Natural killer cell (primary cell): Measurements from ENCODE around the gene PIK3CA. TPM values are rescaled to one million over a fixed set of nuclear protein-coding genes. Genes with fewer than 3 reads are reported as not detected.
"Not testable (repeated sequence)": the region's sequence is repeated elsewhere in the genome, so short reads cannot be mapped to it uniquely, and the experiment has no call there.

ENCODE experiments used
- ATAC-seq, 3 donors: fragments of 150-1000 bp in 2 of 3; fragments of 200-7000 bp in 1 of 3; cut with Tn5 transposase; 1 replicate in 1 of 3; 2 replicates in 2 of 3; pipeline ENCODE4 v1.10.0; 2021; ENCODE audit warnings: mild to moderate bottlenecking in 2 of 3, moderate library complexity in 2 of 3
- DNase-seq, 2 donors: peaks; one replicate each; pipeline versions ENCODE4 v3.0.0 to v3.0.0-alpha.2; 2013 to 2021; ENCODE audit warnings: mixed read lengths in 1 of 2
- H3K27ac ChIP-seq: one replicate; pipeline ENCODE4 v1.5.1; 2013; ENCODE audit warnings: mild to moderate bottlenecking, low read length
- H3K27me3 ChIP-seq: one replicate; pipeline ENCODE4 v1.6.1; 2013; ENCODE audit warnings: low read length; ENCODE audit not compliant: control insufficient read depth, insufficient read depth
- H3K36me3 ChIP-seq: one replicate; pipeline ENCODE4 v1.6.1; 2013; ENCODE audit warnings: low read length; ENCODE audit not compliant: control insufficient read depth, insufficient read depth
- H3K4me1 ChIP-seq: one replicate; pipeline ENCODE4 v1.6.1; 2013; ENCODE audit warnings: low read length; ENCODE audit not compliant: control insufficient read depth, insufficient read depth
- H3K4me3 ChIP-seq: one replicate; pipeline ENCODE4 v1.5.1; 2013; ENCODE audit warnings: low read length
- H3K9me3 ChIP-seq: one replicate; pipeline ENCODE4 v1.6.1; 2013; ENCODE audit warnings: low read length; ENCODE audit not compliant: control insufficient read depth, insufficient read depth
- H3K27ac Mint-ChIP-seq, 2 donors: one replicate each; pipeline ENCODE4 v1.8.0; 2022; ENCODE audit warnings: mild to moderate bottlenecking in 2 of 2, mixed read lengths in 2 of 2, moderate library complexity in 1 of 2
- H3K27me3 Mint-ChIP-seq, 2 donors: one replicate each; pipeline ENCODE4 v1.8.0; 2022; ENCODE audit warnings: low read depth in 2 of 2, mixed read lengths in 2 of 2
- H3K36me3 Mint-ChIP-seq: one replicate; pipeline ENCODE4 v1.8.0; 2022; ENCODE audit warnings: mixed read lengths
- H3K4me1 Mint-ChIP-seq, 2 donors: one replicate each; pipeline ENCODE4 v1.8.0; 2022; ENCODE audit warnings: mixed read lengths in 2 of 2
- H3K4me3 Mint-ChIP-seq: one replicate; pipeline ENCODE4 v1.8.0; 2022; ENCODE audit warnings: mild to moderate bottlenecking, moderate library complexity, mixed read lengths
- H3K9me3 Mint-ChIP-seq, 2 donors: one replicate each; pipeline ENCODE4 v1.8.0; 2022; ENCODE audit warnings: mixed read lengths in 2 of 2
- CTCF ChIP-seq: fragments of 200-600 bp; IDR thresholded peaks from one replicate; pipeline ENCODE4 v1.8.0; 2022; ENCODE audit warnings: antibody characterized with exemption
- WGBS: methylation state at CpG from one replicate; pipeline ENCODE4 v1.1.7; 2013; ENCODE audit warnings: missing lambda C conversion rate; ENCODE audit not compliant: insufficient coverage; 5-methylcytosine and 5-hydroxymethylcytosine counted together
- intact Hi-C: fragments of 100-400 bp; cut with micrococcal nuclease; formaldehyde crosslinking; loops from one replicate; pipeline ENCODE4 v1.14.2; 2022
- total RNA-seq, 4 donors: library from RNA; stranded (reverse); fragments of 120-200 nt in 1 of 4; gene quantifications; one replicate each; pipeline versions ENCODE4 v1.2.3 to v1.2.4, GENCODE V29; 2013 to 2022

The PIK3CA gene
- total RNA-seq, 3 donors from 2014 or later (not counting 1 experiment from before 2014, with no cell fraction given) = 37.1 to 40.9 (median 40.2) TPM

GRCh38 chr3:179268400-179269051 lies 120.4 kb downstream of the PIK3CA start:
- ATAC-seq (no peak), DNase-seq (no peak)
- no peak overlapping the region for H3K27ac Mint-ChIP-seq
- no peaks in the 10 kb centered on the region for H3K4me1 ChIP-seq
- WGBS = 62% methylated on average over 3 of the region's 4 CpGs
- H3K4me3 Mint-ChIP-seq = no peak overlapping the region
- H3K36me3 Mint-ChIP-seq = no peaks in the 10 kb centered on the region
- H3K27ac ChIP-seq = no peak overlapping the region
- H3K27me3 Mint-ChIP-seq = peaks cover 5 to 25% of the 10 kb centered on the region in 2 donors
- no peak overlapping the region for H3K4me3 ChIP-seq
- H3K9me3 Mint-ChIP-seq = no peaks in the 10 kb centered on the region
- no peaks in the 10 kb centered on the region for H3K9me3 ChIP-seq
- intact Hi-C loops = no loop called here
- no peaks in the 10 kb centered on the region for H3K27me3 ChIP-seq
- H3K36me3 ChIP-seq = no peaks in the 10 kb centered on the region
- H3K4me1 Mint-ChIP-seq = no peaks in the 10 kb centered on the region
- no peak for TF ChIP-seq CTCF

GRCh38 chr3:179269152-179269707 lies 121.1 kb downstream of the PIK3CA start:
- DNase-seq = no peak
- no peak overlapping the region for H3K4me3 Mint-ChIP-seq
- ATAC-seq = no peak
- Histone ChIP-seq H3K36me3 (no peaks in the 10 kb centered on the region), H3K27ac (no peak overlapping the region), H3K9me3 (no peaks in the 10 kb centered on the region), H3K4me1 (no peaks in the 10 kb centered on the region), H3K27me3 (no peaks in the 10 kb centered on the region), H3K4me3 (no peak overlapping the region)
- H3K4me1 Mint-ChIP-seq = no peaks in the 10 kb centered on the region
- no peaks in the 10 kb centered on the region for H3K36me3 Mint-ChIP-seq
- peaks cover 5 to 25% of the 10 kb centered on the region in 2 donors for H3K27me3 Mint-ChIP-seq
- H3K9me3 Mint-ChIP-seq = no peaks in the 10 kb centered on the region
- TF ChIP-seq CTCF = no peak
- H3K27ac Mint-ChIP-seq = no peak overlapping the region
- 67% methylated on average over 3 of the region's 4 CpGs for WGBS
- intact Hi-C loops = no loop called here

- Mint-ChIP-seq H3K9me3 (no peaks in the 10 kb centered on the region), H3K27me3 (peaks cover 7 to 36% of the 10 kb centered on the region in 2 donors), H3K27ac (no peak overlapping the region), H3K4me3 (no peak overlapping the region), H3K4me1 (no peaks in the 10 kb centered on the region), H3K36me3 (no peaks in the 10 kb centered on the region)
- ATAC-seq (no peak), DNase-seq (peak in 1 of 2 donors; percentile 32)
- Histone ChIP-seq H3K36me3 (no peaks in the 10 kb centered on the region), H3K27me3 (no peaks in the 10 kb centered on the region), H3K4me3 (no peak overlapping the region), H3K9me3 (no peaks in the 10 kb centered on the region), H3K27ac (no peak overlapping the region), H3K4me1 (no peaks in the 10 kb centered on the region)
- no peak for TF ChIP-seq CTCF
- intact Hi-C loops = no loop called here
- WGBS = 88% methylated on average over 3 of the region's 3 CpGs
These were observed 124.2 kb downstream of the PIK3CA start for GRCh38 chr3:179272385-179272784.

- H3K4me1 ChIP-seq, H3K4me3 Mint-ChIP-seq, H3K27me3 ChIP-seq, H3K36me3 ChIP-seq, ATAC-seq, H3K4me3 ChIP-seq, H3K9me3 ChIP-seq, intact Hi-C loops, DNase-seq, H3K27ac Mint-ChIP-seq, H3K9me3 Mint-ChIP-seq, H3K27ac ChIP-seq, H3K36me3 Mint-ChIP-seq, H3K4me1 Mint-ChIP-seq: not testable (repeated sequence)
- H3K27me3 Mint-ChIP-seq = peaks cover 11 to 27% of the 10 kb centered on the region in 2 donors
- 100% methylated on average over 1 of the region's 2 CpGs for WGBS
These were observed 126.3 kb downstream of the PIK3CA start for GRCh38 chr3:179274434-179274833.
